Activated T-cell treated with anti-CD3 and anti-CD28 coated beads, Interleukin-2, amount 50 U/mL, for 4 hours (primary cell): Measurements from ENCODE around the gene C21orf91. TPM values are rescaled to one million over a fixed set of nuclear protein-coding genes. Genes with fewer than 3 reads are reported as not detected.

Source experiments
- ATAC-seq, 2 donors: fragments of 200-7000 bp; cut with Tn5 transposase; one replicate each; pipeline ENCODE4 v1.10.0; 2021
- DNase-seq: peaks from one replicate; pipeline ENCODE4 v3.0.0-alpha.2; 2020
- H3K27me3 Mint-ChIP-seq: one replicate; pipeline ENCODE4 v1.8.0; 2021; ENCODE audit warnings: low read depth, mixed read lengths
- H3K36me3 Mint-ChIP-seq: one replicate; pipeline ENCODE4 v1.8.0; 2022; ENCODE audit warnings: mixed read lengths; ENCODE audit not compliant: insufficient read depth
- H3K4me1 Mint-ChIP-seq: one replicate; pipeline ENCODE4 v1.8.0; 2021; ENCODE audit warnings: low read depth, mixed read lengths
- H3K4me3 Mint-ChIP-seq: one replicate; pipeline ENCODE4 v1.8.0; 2021; ENCODE audit warnings: mild to moderate bottlenecking, moderate library complexity, mixed read lengths
- H3K9me3 Mint-ChIP-seq: one replicate; pipeline ENCODE4 v1.8.0; 2021; ENCODE audit warnings: mixed read lengths
- total RNA-seq, 3 donors: library from RNA; stranded (reverse); gene quantifications; one replicate each; pipeline ENCODE4 v1.2.1, GENCODE V29; 2021

Gene C21orf91
- total RNA-seq, 3 donors from 2014 or later: 32.6 to 38.7 (median 34.7) TPM

- Mint-ChIP-seq H3K27me3 (no peaks in the 10 kb centered on the region), H3K4me1 (peaks cover 53% of the 10 kb centered on the region), H3K36me3 (peaks cover 24% of the 10 kb centered on the region), H3K4me3 (peak overlapping the region; percentile 95), H3K9me3 (no peaks in the 10 kb centered on the region)
- ATAC-seq (peak; percentile 23 to 25), DNase-seq (peak; percentile 37)
Observed at GRCh38 chr21:17818186-17819113, 706 bp downstream of the C21orf91 start.

- H3K36me3 Mint-ChIP-seq: peaks cover 63% of the 10 kb centered on the region
- H3K4me3 Mint-ChIP-seq: peak overlapping the region; percentile 46
- H3K4me1 Mint-ChIP-seq: peaks cover 60% of the 10 kb centered on the region
- H3K9me3 Mint-ChIP-seq: peaks cover 6% of the 10 kb centered on the region
- H3K27me3 Mint-ChIP-seq: no peaks in the 10 kb centered on the region
- ATAC-seq (no peak), DNase-seq (no peak)
Observed at GRCh38 chr21:17813353-17813752, 5.8 kb downstream of the C21orf91 start.

- Mint-ChIP-seq H3K36me3 (peaks cover 64% of the 10 kb centered on the region), H3K4me1 (peaks cover 50% of the 10 kb centered on the region), H3K4me3 (no peak overlapping the region), H3K9me3 (peaks cover 16% of the 10 kb centered on the region), H3K27me3 (no peaks in the 10 kb centered on the region)
- DNase-seq (no peak), ATAC-seq (no peak)
Observed at GRCh38 chr21:17805966-17806365, 13.2 kb downstream of the C21orf91 start.

GRCh38 chr21:17803536-17803935 lies 15.6 kb downstream of the C21orf91 start:
- peaks cover 56% of the 10 kb centered on the region for H3K4me1 Mint-ChIP-seq
- no peak overlapping the region for H3K4me3 Mint-ChIP-seq
- no peak for ATAC-seq
- H3K36me3 Mint-ChIP-seq: peaks cover 48% of the 10 kb centered on the region
- DNase-seq: no peak
- peaks cover 10% of the 10 kb centered on the region for H3K9me3 Mint-ChIP-seq
- no peaks in the 10 kb centered on the region for H3K27me3 Mint-ChIP-seq

GRCh38 chr21:17802572-17802971 lies 16.6 kb downstream of the C21orf91 start:
- H3K36me3 Mint-ChIP-seq: peaks cover 38% of the 10 kb centered on the region
- H3K4me1 Mint-ChIP-seq: peaks cover 57% of the 10 kb centered on the region
- H3K9me3 Mint-ChIP-seq: peaks cover 5% of the 10 kb centered on the region

GRCh38 chr21:17799414-17800164 lies 19.6 kb downstream of the C21orf91 start:
- H3K27me3 Mint-ChIP-seq: no peaks in the 10 kb centered on the region
- peaks cover 36% of the 10 kb centered on the region for H3K36me3 Mint-ChIP-seq
- no peaks in the 10 kb centered on the region for H3K9me3 Mint-ChIP-seq
- DNase-seq (no peak), ATAC-seq (peak in 1 of 2 donors; percentile 39)
- H3K4me3 Mint-ChIP-seq: no peak overlapping the region
- peaks cover 58% of the 10 kb centered on the region for H3K4me1 Mint-ChIP-seq

More at GRCh38 chr21:17802572-17802971, 16.6 kb downstream of the C21orf91 start:
- DNase-seq (no peak), ATAC-seq (peak; percentile 32 to 37)
- Mint-ChIP-seq H3K4me3 (no peak overlapping the region), H3K27me3 (no peaks in the 10 kb centered on the region)

GRCh38 chr21:17798796-17799195 lies 20.4 kb downstream of the C21orf91 start:
- Mint-ChIP-seq H3K4me1 (peaks cover 57% of the 10 kb centered on the region), H3K9me3 (no peaks in the 10 kb centered on the region), H3K4me3 (no peak overlapping the region), H3K27me3 (no peaks in the 10 kb centered on the region), H3K36me3 (peaks cover 28% of the 10 kb centered on the region)
- no peak for ATAC-seq
- DNase-seq: no peak

- Mint-ChIP-seq H3K4me1 (peaks cover 62% of the 10 kb centered on the region), H3K9me3 (no peaks in the 10 kb centered on the region), H3K36me3 (peaks cover 35% of the 10 kb centered on the region), H3K4me3 (no peak overlapping the region), H3K27me3 (no peaks in the 10 kb centered on the region)
- DNase-seq (no peak), ATAC-seq (no peak)
Observed at GRCh38 chr21:17797967-17798366, 21.2 kb downstream of the C21orf91 start.

- peaks cover 30% of the 10 kb centered on the region for H3K36me3 Mint-ChIP-seq
- H3K4me3 Mint-ChIP-seq: peak overlapping the region; percentile 31
- no peak for ATAC-seq
- H3K27me3 Mint-ChIP-seq: no peaks in the 10 kb centered on the region
- no peaks in the 10 kb centered on the region for H3K9me3 Mint-ChIP-seq
- H3K4me1 Mint-ChIP-seq: peaks cover 60% of the 10 kb centered on the region
- DNase-seq: no peak
Observed at GRCh38 chr21:17796503-17796902, 22.7 kb downstream of the C21orf91 start.

- H3K4me1 Mint-ChIP-seq: peaks cover 64% of the 10 kb centered on the region
- H3K4me3 Mint-ChIP-seq: no peak overlapping the region
- DNase-seq (no peak), ATAC-seq (peak; percentile 47 to 60)
- H3K9me3 Mint-ChIP-seq: no peaks in the 10 kb centered on the region
- H3K36me3 Mint-ChIP-seq: peaks cover 32% of the 10 kb centered on the region
- H3K27me3 Mint-ChIP-seq: no peaks in the 10 kb centered on the region
Observed at GRCh38 chr21:17796037-17796403, 23.1 kb downstream of the C21orf91 start.

- H3K36me3 Mint-ChIP-seq: peaks cover 34% of the 10 kb centered on the region
- no peaks in the 10 kb centered on the region for H3K27me3 Mint-ChIP-seq
- peak; percentile 20 to 27 for ATAC-seq
- no peak for DNase-seq
- no peaks in the 10 kb centered on the region for H3K9me3 Mint-ChIP-seq
- H3K4me3 Mint-ChIP-seq: peak overlapping the region; percentile 26
- H3K4me1 Mint-ChIP-seq: peaks cover 68% of the 10 kb centered on the region
Observed at GRCh38 chr21:17795146-17796036, 23.8 kb downstream of the C21orf91 start.

- ATAC-seq (no peak), DNase-seq (no peak)
- Mint-ChIP-seq H3K4me1 (peaks cover 73% of the 10 kb centered on the region), H3K36me3 (peaks cover 34% of the 10 kb centered on the region), H3K27me3 (no peaks in the 10 kb centered on the region), H3K9me3 (no peaks in the 10 kb centered on the region), H3K4me3 (peak overlapping the region; percentile 65)
Observed at GRCh38 chr21:17794518-17795145, 24.5 kb downstream of the C21orf91 start.

- Mint-ChIP-seq H3K4me3 (peak overlapping the region; percentile 65), H3K9me3 (no peaks in the 10 kb centered on the region), H3K27me3 (no peaks in the 10 kb centered on the region), H3K36me3 (peaks cover 30% of the 10 kb centered on the region), H3K4me1 (peaks cover 72% of the 10 kb centered on the region)
- DNase-seq (no peak), ATAC-seq (peak; percentile 55 to 56)
Observed at GRCh38 chr21:17793246-17794123, 25.7 kb downstream of the C21orf91 start.
